ENCODE results near the gene XPR1.
"Not testable (repeated sequence)": the region's sequence is repeated elsewhere in the genome, so short reads cannot be mapped to it uniquely, and the experiment has no call there.

GRCh38 chr1:180833180-180833579 lies 201.4 kb downstream of the XPR1 start:
- not testable (repeated sequence) for TF ChIP-seq CTCF, POLR2A (IDR thresholded peaks at IDR 0.05)
